DOHH2 (cell line): ENCODE results near the gene NR3C2.

Source experiments
- H3F3A ChIP-seq: fragments of 200-600 bp; sonication (generic), shearing (Covaris generic); 2 replicates; pipeline ENCODE4 v1.6.0; 2016; ENCODE audit warnings: antibody characterized with exemption, mild to moderate bottlenecking; ENCODE audit not compliant: control insufficient read depth, insufficient read depth
- H3K27ac ChIP-seq: fragments of 200-600 bp; sonication (generic); 2 replicates; pipeline ENCODE4 v1.5.1; 2014; ENCODE audit warnings: low read depth, mild to moderate bottlenecking, low read length, moderate library complexity
- H3K27me3 ChIP-seq: fragments of 200-600 bp; sonication (generic); 2 replicates; pipeline ENCODE4 v1.6.1; 2014; ENCODE audit warnings: mild to moderate bottlenecking, low read length, mixed read lengths; ENCODE audit not compliant: control insufficient read depth
- H3K36me3 ChIP-seq: fragments of 200-600 bp; sonication (generic); 2 replicates; pipeline ENCODE4 v1.6.1; 2014; ENCODE audit warnings: mild to moderate bottlenecking, low read length, moderate library complexity, mixed read lengths; ENCODE audit not compliant: control insufficient read depth
- H3K4me1 ChIP-seq: fragments of 200-600 bp; sonication (generic); 2 replicates; pipeline ENCODE4 v1.6.1; 2014; ENCODE audit warnings: mild to moderate bottlenecking, low read length, mixed read lengths; ENCODE audit not compliant: control insufficient read depth
- H3K4me2 ChIP-seq: fragments of 200-600 bp; sonication (generic); 2 replicates; pipeline ENCODE4 v1.6.0; 2014; ENCODE audit warnings: mild to moderate bottlenecking, low read length, moderate library complexity
- H3K4me3 ChIP-seq: fragments of 200-600 bp; sonication (generic); 2 replicates; pipeline ENCODE4 v1.5.1; 2014; ENCODE audit warnings: mild to moderate bottlenecking, low read length, mixed read lengths
- H3K79me2 ChIP-seq: fragments of 200-600 bp; sonication (generic); 2 replicates; pipeline ENCODE4 v1.6.1; 2014; ENCODE audit warnings: mild to moderate bottlenecking, low read length, mixed read lengths; ENCODE audit not compliant: control insufficient read depth
- H3K9me2 ChIP-seq: fragments of 200-600 bp; sonication (generic); replicated peaks from 2 replicates; pipeline ENCODE4 v1.6.1; 2014; ENCODE audit warnings: mild to moderate bottlenecking, low read length, mixed read lengths; ENCODE audit not compliant: control insufficient read depth
- H3K9me3 ChIP-seq: fragments of 200-600 bp; sonication (generic); 2 replicates; pipeline ENCODE4 v1.6.1; 2014; ENCODE audit warnings: antibody characterized with exemption, low read length, mixed read lengths; ENCODE audit not compliant: control insufficient read depth, insufficient read depth
- H4K20me1 ChIP-seq: fragments of 200-600 bp; sonication (generic); 2 replicates; pipeline ENCODE4 v1.6.0; 2014; ENCODE audit warnings: low read depth, mild to moderate bottlenecking, antibody characterized with exemption, low read length, moderate library complexity; ENCODE audit not compliant: control insufficient read depth, insufficient read depth
- EZH2phosphoT487 ChIP-seq: fragments of 200-600 bp; sonication (generic); IDR thresholded peaks from 2 replicates; pipeline ENCODE4 v1.6.1; 2017; ENCODE audit warnings: borderline replicate concordance, mild to moderate bottlenecking, antibody characterized with exemption, low read length, moderate library complexity, mixed read lengths
- TF ChIP-seq, protein P1 (sequence below): fragments of 200-600 bp; sonication (generic); IDR thresholded peaks from one replicate; pipeline ENCODE4 v1.5.1; 2014; ENCODE audit warnings: antibody characterized with exemption, mild to moderate bottlenecking, low read depth, low read length; ENCODE audit not compliant: poor library complexity, severe bottlenecking

Gene NR3C2

DNA sequence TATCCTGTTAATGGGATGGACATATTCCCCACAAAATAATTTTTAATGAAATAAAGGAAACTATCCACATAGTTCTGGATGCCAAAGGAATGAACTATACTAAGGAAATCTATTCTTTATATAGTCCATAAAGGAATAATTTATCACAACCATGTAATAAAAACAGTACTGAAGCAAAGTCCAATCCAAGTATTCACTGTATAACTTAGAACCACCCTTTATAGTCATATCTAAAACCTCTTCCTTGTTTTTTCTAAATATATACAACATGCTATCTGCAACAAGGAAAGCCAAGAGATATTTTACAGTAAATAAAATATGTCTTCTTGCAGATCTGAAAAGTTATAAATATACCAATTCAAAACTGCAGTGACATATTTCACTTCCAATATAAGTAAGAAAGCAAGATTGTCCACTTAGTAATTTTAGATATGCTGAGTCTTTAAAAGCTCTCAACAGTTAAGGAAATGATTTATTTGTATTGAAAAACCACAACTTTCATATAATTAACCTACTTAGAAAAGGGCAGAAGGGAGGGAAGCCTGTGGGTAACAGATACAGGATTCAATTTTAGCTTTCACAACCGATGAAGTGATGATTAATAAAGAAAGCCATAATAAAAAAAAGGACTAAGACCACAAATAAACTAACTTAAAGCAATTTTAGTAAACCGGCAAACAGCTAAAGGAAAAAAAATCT lies 8.0 kb downstream of the NR3C2 start:
- TF ChIP-seq EZH2phosphoT487 = no peak
- no peaks in the 10 kb centered on the region for H3F3A ChIP-seq
- no peak overlapping the region for H3K4me3 ChIP-seq
- H3K36me3 ChIP-seq = no peaks in the 10 kb centered on the region
- H3K27me3 ChIP-seq = no peaks in the 10 kb centered on the region; the same call in none of the 2 replicates
- no peak overlapping the region for H3K27ac ChIP-seq
- H4K20me1 ChIP-seq = no peaks in the 10 kb centered on the region
- no peaks in the 10 kb centered on the region for H3K4me1 ChIP-seq
- H3K9me3 ChIP-seq = no peaks in the 10 kb centered on the region
- H3K79me2 ChIP-seq = no peaks in the 10 kb centered on the region
- H3K9me2 ChIP-seq = no peaks in the 10 kb centered on the region
- no peak overlapping the region for H3K4me2 ChIP-seq

DNA sequence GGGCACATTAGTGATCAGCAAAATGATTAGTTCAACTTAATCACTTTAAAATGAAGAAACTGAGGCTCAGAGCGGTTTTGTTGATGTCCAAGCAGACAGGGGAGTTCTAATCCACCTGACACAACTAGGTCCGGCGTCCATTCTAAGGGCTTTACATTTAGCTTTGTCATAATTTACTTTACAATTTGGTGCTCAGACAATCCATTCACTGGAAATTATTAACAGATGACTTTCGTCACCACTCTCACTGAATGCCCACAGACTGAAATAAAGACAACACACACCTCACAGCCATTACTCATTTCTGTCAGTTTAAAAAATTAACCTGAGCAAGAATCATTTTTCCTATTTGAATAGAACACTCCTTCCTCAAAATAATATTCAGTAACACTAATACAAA lies 10.8 kb downstream of the NR3C2 start:
- H3K4me2 ChIP-seq = no peak overlapping the region
- H3F3A ChIP-seq = no peaks in the 10 kb centered on the region
- H3K4me1 ChIP-seq = no peaks in the 10 kb centered on the region
- no peaks in the 10 kb centered on the region for H4K20me1 ChIP-seq
- no peaks in the 10 kb centered on the region for H3K36me3 ChIP-seq
- H3K9me3 ChIP-seq = no peaks in the 10 kb centered on the region
- H3K27me3 ChIP-seq = no peaks in the 10 kb centered on the region; the same call in none of the 2 replicates
- H3K27ac ChIP-seq = no peak overlapping the region
- H3K9me2 ChIP-seq = no peaks in the 10 kb centered on the region
- no peaks in the 10 kb centered on the region for H3K79me2 ChIP-seq
- no peak for TF ChIP-seq EZH2phosphoT487
- TF ChIP-seq, protein P1, sequence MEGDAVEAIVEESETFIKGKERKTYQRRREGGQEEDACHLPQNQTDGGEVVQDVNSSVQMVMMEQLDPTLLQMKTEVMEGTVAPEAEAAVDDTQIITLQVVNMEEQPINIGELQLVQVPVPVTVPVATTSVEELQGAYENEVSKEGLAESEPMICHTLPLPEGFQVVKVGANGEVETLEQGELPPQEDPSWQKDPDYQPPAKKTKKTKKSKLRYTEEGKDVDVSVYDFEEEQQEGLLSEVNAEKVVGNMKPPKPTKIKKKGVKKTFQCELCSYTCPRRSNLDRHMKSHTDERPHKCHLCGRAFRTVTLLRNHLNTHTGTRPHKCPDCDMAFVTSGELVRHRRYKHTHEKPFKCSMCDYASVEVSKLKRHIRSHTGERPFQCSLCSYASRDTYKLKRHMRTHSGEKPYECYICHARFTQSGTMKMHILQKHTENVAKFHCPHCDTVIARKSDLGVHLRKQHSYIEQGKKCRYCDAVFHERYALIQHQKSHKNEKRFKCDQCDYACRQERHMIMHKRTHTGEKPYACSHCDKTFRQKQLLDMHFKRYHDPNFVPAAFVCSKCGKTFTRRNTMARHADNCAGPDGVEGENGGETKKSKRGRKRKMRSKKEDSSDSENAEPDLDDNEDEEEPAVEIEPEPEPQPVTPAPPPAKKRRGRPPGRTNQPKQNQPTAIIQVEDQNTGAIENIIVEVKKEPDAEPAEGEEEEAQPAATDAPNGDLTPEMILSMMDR = no peak
- H3K4me3 ChIP-seq = no peak overlapping the region

DNA sequence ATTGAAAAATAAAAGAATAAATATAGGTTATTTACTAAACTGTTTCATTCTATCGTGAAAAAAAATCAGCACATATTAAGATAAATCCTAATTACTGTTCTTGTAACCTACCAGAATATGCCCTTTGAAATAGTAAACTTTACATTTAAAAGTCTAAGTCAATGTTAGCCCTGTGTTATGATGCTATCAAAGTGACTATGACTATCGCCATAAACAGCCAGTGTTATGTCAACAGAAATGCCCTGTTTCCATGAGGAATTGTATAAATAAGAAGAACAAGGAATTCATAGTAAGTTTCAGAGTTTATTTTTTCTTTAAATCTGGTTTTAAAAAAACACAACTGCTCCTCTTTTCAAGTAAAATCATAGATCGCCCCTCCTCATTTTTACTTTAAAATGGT lies 11.4 kb downstream of the NR3C2 start:
- Histone ChIP-seq H3K4me2 (no peak overlapping the region), H3K9me3 (no peaks in the 10 kb centered on the region), H3K4me1 (no peaks in the 10 kb centered on the region), H3K36me3 (no peaks in the 10 kb centered on the region), H3K27ac (no peak overlapping the region), H3K4me3 (no peak overlapping the region), H3K9me2 (no peaks in the 10 kb centered on the region), H3K27me3 (no peaks in the 10 kb centered on the region; the same call in none of the 2 replicates), H3K79me2 (no peaks in the 10 kb centered on the region), H3F3A (no peaks in the 10 kb centered on the region), H4K20me1 (no peaks in the 10 kb centered on the region)
- TF ChIP-seq EZH2phosphoT487 = no peak
- TF ChIP-seq, protein P1 = no peak

DNA sequence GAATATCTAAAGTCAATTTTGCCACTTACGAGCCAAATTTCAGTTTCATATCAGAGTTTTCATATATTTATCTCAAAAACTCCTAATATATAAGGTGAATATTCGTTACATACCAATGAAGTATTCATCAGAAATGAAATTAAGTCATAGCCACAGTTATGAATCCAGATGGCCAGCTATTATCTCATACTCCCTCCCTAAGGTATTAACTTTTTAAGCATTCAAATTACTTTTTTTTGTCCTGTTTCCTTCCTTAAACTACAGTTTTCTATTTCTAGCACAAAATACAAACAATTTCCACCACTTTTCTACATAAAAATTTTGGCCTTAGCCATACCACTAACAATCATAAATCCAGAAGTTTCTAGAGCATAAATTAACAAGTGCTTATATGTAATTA lies 13.0 kb downstream of the NR3C2 start:
- no peaks in the 10 kb centered on the region for H3F3A ChIP-seq
- no peak overlapping the region for H3K4me3 ChIP-seq
- H3K4me1 ChIP-seq = no peaks in the 10 kb centered on the region
- TF ChIP-seq, protein P1 = no peak
- no peak for TF ChIP-seq EZH2phosphoT487
- no peaks in the 10 kb centered on the region for H4K20me1 ChIP-seq
- H3K79me2 ChIP-seq = no peaks in the 10 kb centered on the region
- H3K27ac ChIP-seq = no peak overlapping the region
- no peak overlapping the region for H3K4me2 ChIP-seq
- H3K36me3 ChIP-seq = no peaks in the 10 kb centered on the region
- no peaks in the 10 kb centered on the region for H3K9me3 ChIP-seq
- H3K9me2 ChIP-seq = no peaks in the 10 kb centered on the region
- no peaks in the 10 kb centered on the region; the same call in none of the 2 replicates for H3K27me3 ChIP-seq
